Sigmoid colon (tissue), 4 donors: Measurements from ENCODE around the gene RIMBP3C.
"Not testable (repeated sequence)": the region's sequence is repeated elsewhere in the genome, so short reads cannot be mapped to it uniquely, and the experiment has no call there.

Experiments
- EP300 ChIP-seq, 4 donors: sonication (generic); formaldehyde crosslinking; IDR thresholded peaks; one replicate each; pipeline ENCODE4 v1.6.1; 2017; ENCODE audit warnings: antibody characterized with exemption in 4 of 4
- POLR2A ChIP-seq, 2 donors: fragments of 450-650 bp; IDR thresholded peaks; one replicate each; pipeline ENCODE4 v1.6.1; 2016; ENCODE audit warnings: antibody characterized with exemption in 2 of 2, mild to moderate bottlenecking in 2 of 2, moderate library complexity in 2 of 2
- POLR2AphosphoS5 ChIP-seq, 4 donors: sonication (generic); formaldehyde crosslinking; IDR thresholded peaks; one replicate each; pipeline ENCODE4 v1.6.1; 2017; ENCODE audit warnings: antibody characterized with exemption in 4 of 4
- TF ChIP-seq, protein P1 (sequence below), 4 experiments: fragments of 450-650 bp in 3 of 4; fragments of 200-600 bp in 1 of 4; IDR thresholded peaks; one replicate each; pipeline ENCODE4 v1.5.1; 2016 to 2019; ENCODE audit warnings: antibody characterized with exemption in 4 of 4, mild to moderate bottlenecking in 3 of 4, moderate library complexity in 2 of 4

- TF ChIP-seq POLR2AphosphoS5, POLR2A, EP300 (IDR thresholded peaks at IDR 0.05): not testable (repeated sequence)
- TF ChIP-seq, protein P1, sequence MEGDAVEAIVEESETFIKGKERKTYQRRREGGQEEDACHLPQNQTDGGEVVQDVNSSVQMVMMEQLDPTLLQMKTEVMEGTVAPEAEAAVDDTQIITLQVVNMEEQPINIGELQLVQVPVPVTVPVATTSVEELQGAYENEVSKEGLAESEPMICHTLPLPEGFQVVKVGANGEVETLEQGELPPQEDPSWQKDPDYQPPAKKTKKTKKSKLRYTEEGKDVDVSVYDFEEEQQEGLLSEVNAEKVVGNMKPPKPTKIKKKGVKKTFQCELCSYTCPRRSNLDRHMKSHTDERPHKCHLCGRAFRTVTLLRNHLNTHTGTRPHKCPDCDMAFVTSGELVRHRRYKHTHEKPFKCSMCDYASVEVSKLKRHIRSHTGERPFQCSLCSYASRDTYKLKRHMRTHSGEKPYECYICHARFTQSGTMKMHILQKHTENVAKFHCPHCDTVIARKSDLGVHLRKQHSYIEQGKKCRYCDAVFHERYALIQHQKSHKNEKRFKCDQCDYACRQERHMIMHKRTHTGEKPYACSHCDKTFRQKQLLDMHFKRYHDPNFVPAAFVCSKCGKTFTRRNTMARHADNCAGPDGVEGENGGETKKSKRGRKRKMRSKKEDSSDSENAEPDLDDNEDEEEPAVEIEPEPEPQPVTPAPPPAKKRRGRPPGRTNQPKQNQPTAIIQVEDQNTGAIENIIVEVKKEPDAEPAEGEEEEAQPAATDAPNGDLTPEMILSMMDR (IDR thresholded peaks at IDR 0.05): not testable (repeated sequence)
These were observed 11.4 kb downstream of the RIMBP3C start for GRCh38 chr22:21539862-21540261.
